ENCODE data around the gene CORO1C.

DNA sequence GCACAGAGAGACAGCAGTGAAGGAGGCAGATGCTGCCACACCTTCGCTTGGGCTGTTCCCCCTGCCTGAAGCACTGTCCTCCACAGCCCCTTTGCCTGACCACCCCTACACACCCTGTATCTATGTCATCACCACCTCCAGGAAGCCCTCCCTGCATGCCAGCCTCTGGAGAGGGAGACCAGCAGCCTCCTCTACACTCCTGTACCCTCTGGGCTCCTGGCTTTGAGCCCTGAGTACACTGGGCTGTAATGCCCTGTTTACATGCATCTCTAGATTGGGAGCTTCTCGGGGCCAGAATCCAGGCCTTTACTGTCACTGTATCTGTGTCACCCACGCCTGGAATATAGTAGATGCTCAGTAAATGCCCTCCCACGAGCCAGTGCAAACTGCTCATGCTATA lies 127.6 kb downstream of the CORO1C start:
- TF ChIP-seq EZH2 (IDR thresholded peaks at IDR 0.05; ENCODE audit: insufficient read depth, poor library complexity, severe bottlenecking) = no peak
- no peak for TF ChIP-seq EZH2phosphoT487 (IDR thresholded peaks at IDR 0.05; ENCODE audit: insufficient read depth, low read depth)
